ENCODE data around the gene RAPGEF1. TPM values are rescaled to one million over a fixed set of nuclear protein-coding genes. Genes with fewer than 3 reads are reported as not detected.

RAPGEF1 gene
- total RNA-seq, 2 experiments from 2014 or later = 118 to 243 TPM

DNA sequence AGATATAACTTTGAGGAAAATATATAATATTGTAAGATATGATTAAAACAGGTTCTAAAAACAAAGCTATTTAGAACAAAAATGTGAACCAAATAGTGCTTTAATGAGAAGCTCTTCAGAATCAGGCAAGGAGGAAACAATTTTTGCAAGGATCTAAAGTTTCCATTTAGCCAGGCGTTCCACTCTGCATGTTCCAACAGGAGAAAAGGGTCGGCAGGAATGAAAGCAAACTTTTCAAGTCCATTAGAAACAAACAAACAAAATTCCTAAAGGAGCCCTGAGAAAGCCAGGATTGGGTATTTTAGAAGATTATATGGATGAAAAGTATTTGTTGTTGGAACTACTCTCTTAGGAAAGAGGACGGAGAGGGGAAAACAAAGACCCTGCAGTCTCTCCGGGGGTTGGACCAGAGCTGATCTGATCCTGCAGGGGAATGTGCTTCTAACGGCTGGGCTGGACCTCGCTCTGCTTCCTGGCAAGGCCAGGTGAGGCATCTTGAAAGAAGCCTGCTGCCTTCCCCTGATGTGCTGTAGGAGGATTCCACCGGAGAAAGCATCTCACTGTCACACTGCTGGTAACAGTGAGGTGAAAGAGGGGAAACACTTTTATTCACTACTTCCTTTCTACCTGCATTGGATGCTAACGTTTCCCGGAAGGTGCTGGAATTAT is 100.0 kb downstream of the RAPGEF1 start:
- no peak for DNase-seq (ENCODE audit: low spot score)
- Histone ChIP-seq H3K4me1 (ENCODE audit: insufficient read depth, low read length, poor library complexity, severe bottlenecking) (no peaks in the 10 kb centered on the region), H3K4me3 (ENCODE audit: low read depth, low read length, poor library complexity, severe bottlenecking) (no peak overlapping the region), H3K36me3 (ENCODE audit: insufficient read depth, low read length) (peaks cover 100% of the 10 kb centered on the region), H3K9me2 (ENCODE audit: insufficient read depth, low read length) (no peaks in the 10 kb centered on the region), H3K9me3 (ENCODE audit: low read length) (no peaks in the 10 kb centered on the region), H3K27ac (ENCODE audit: low read depth, low read length, poor library complexity, severe bottlenecking) (no peak overlapping the region), H4K20me1 (ENCODE audit: insufficient read depth, low read length) (no peaks in the 10 kb centered on the region), H3K4me2 (ENCODE audit: low read length) (no peak overlapping the region), H2AFZ (ENCODE audit: low read length) (no peak overlapping the region), H3K79me2 (ENCODE audit: insufficient read depth, low read depth, low read length) (peaks cover 23% of the 10 kb centered on the region)
- no TSS peak for BruUV-seq (replicated peaks)
- intact Hi-C loops (cut with micrococcal nuclease; ENCODE audit: unreplicated experiment) = no loop called here
- ChIA-PET CTCF (ENCODE audit: unreplicated experiment) (no interaction called here), POLR2A (interaction anchor here (0.6 to 1.2 kb wide), 4 partner anchors 13 to 1544 kb away, joined by 3 to 5 read pairs (median 4); no protein-coding TSS in a partner anchor)
- TF ChIP-seq, protein P1, sequence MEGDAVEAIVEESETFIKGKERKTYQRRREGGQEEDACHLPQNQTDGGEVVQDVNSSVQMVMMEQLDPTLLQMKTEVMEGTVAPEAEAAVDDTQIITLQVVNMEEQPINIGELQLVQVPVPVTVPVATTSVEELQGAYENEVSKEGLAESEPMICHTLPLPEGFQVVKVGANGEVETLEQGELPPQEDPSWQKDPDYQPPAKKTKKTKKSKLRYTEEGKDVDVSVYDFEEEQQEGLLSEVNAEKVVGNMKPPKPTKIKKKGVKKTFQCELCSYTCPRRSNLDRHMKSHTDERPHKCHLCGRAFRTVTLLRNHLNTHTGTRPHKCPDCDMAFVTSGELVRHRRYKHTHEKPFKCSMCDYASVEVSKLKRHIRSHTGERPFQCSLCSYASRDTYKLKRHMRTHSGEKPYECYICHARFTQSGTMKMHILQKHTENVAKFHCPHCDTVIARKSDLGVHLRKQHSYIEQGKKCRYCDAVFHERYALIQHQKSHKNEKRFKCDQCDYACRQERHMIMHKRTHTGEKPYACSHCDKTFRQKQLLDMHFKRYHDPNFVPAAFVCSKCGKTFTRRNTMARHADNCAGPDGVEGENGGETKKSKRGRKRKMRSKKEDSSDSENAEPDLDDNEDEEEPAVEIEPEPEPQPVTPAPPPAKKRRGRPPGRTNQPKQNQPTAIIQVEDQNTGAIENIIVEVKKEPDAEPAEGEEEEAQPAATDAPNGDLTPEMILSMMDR (conservative IDR thresholded peaks at IDR 0.05; ENCODE audit: low read length) = no peak
- no peak for TF ChIP-seq EZH2phosphoT487 (IDR thresholded peaks at IDR 0.05; ENCODE audit: borderline replicate concordance, low read depth, low read length)

GRCh38 chr9:131636593-131636992 is 103.3 kb downstream of the RAPGEF1 start:
- H2AFZ ChIP-seq (ENCODE audit: low read length) = no peak overlapping the region
- no peaks in the 10 kb centered on the region for H4K20me1 ChIP-seq (ENCODE audit: insufficient read depth, low read length)
- no peak overlapping the region for H3K4me3 ChIP-seq (ENCODE audit: low read depth, low read length, poor library complexity, severe bottlenecking)
- peaks cover 15% of the 10 kb centered on the region for H3K4me1 ChIP-seq (ENCODE audit: insufficient read depth, low read length, poor library complexity, severe bottlenecking)
- POLR2A ChIA-PET = no interaction called here
- H3K4me2 ChIP-seq (ENCODE audit: low read length) = no peak overlapping the region
- intact Hi-C loops (cut with micrococcal nuclease; ENCODE audit: unreplicated experiment) = no loop called here
- H3K9me3 ChIP-seq (ENCODE audit: low read length) = no peaks in the 10 kb centered on the region
- CTCF ChIA-PET (ENCODE audit: unreplicated experiment) = no interaction called here
- TF ChIP-seq, protein P1 (conservative IDR thresholded peaks at IDR 0.05; ENCODE audit: low read length) = no peak
- TF ChIP-seq EZH2phosphoT487 (IDR thresholded peaks at IDR 0.05; ENCODE audit: borderline replicate concordance, low read depth, low read length) = no peak
- DNase-seq (ENCODE audit: low spot score) = no peak
- H3K27ac ChIP-seq (ENCODE audit: low read depth, low read length, poor library complexity, severe bottlenecking) = no peak overlapping the region
- no TSS peak for BruUV-seq (replicated peaks)
- H3K9me2 ChIP-seq (ENCODE audit: insufficient read depth, low read length) = no peaks in the 10 kb centered on the region
- H3K36me3 ChIP-seq (ENCODE audit: insufficient read depth, low read length) = peaks cover 95% of the 10 kb centered on the region
- peaks cover 17% of the 10 kb centered on the region; the same call in 1 of the 2 replicates for H3K79me2 ChIP-seq (ENCODE audit: insufficient read depth, low read depth, low read length)

DNA sequence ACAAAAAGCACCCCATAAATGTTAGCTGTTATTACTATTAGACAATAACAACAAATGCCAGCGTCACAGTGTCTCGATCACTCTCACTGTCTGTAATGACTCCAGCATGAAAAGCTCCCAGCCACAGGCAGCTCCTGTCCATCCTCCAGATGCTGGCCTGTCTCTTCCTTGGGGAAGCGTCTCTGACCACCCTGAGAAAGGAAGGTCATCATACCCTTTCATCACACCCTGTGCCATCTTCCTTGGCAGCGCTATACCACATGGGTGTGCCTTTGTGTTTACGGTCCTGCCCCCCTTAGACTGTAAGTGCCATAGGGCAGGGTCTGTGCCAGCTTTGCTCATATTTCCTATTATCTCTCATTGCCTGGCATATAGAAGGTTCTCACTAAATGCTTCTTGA is 104.0 kb downstream of the RAPGEF1 start:
- H2AFZ ChIP-seq (ENCODE audit: low read length) = no peak overlapping the region
- no peak for TF ChIP-seq EZH2phosphoT487 (IDR thresholded peaks at IDR 0.05; ENCODE audit: borderline replicate concordance, low read depth, low read length)
- TF ChIP-seq, protein P1 (conservative IDR thresholded peaks at IDR 0.05; ENCODE audit: low read length) = no peak
- no peaks in the 10 kb centered on the region for H3K9me3 ChIP-seq (ENCODE audit: low read length)
- peaks cover 95% of the 10 kb centered on the region for H3K36me3 ChIP-seq (ENCODE audit: insufficient read depth, low read length)
- POLR2A ChIA-PET = interaction anchor here (0.7 kb wide), 1 partner anchor 415 kb away, joined by 4 read pairs; no protein-coding TSS in a partner anchor
- no peak overlapping the region for H3K4me3 ChIP-seq (ENCODE audit: low read depth, low read length, poor library complexity, severe bottlenecking)
- CTCF ChIA-PET (ENCODE audit: unreplicated experiment) = no interaction called here
- H3K4me1 ChIP-seq (ENCODE audit: insufficient read depth, low read length, poor library complexity, severe bottlenecking) = peaks cover 22% of the 10 kb centered on the region
- H4K20me1 ChIP-seq (ENCODE audit: insufficient read depth, low read length) = no peaks in the 10 kb centered on the region
- H3K27ac ChIP-seq (ENCODE audit: low read depth, low read length, poor library complexity, severe bottlenecking) = no peak overlapping the region
- BruUV-seq (replicated peaks) = TSS peak; percentile 12
- no peak for DNase-seq (ENCODE audit: low spot score)
- H3K4me2 ChIP-seq (ENCODE audit: low read length) = no peak overlapping the region
- intact Hi-C loops (cut with micrococcal nuclease; ENCODE audit: unreplicated experiment) = no loop called here
- H3K79me2 ChIP-seq (ENCODE audit: insufficient read depth, low read depth, low read length) = peaks cover 20% of the 10 kb centered on the region; the same call in 1 of the 2 replicates
- no peaks in the 10 kb centered on the region for H3K9me2 ChIP-seq (ENCODE audit: insufficient read depth, low read length)
